Measurements from ENCODE around the gene TMIE.
"Not testable (repeated sequence)": the region's sequence is repeated elsewhere in the genome, so short reads cannot be mapped to it uniquely, and the experiment has no call there.

Gene TMIE

GRCh38 chr3:46690798-46691197, 10.4 kb upstream of the TMIE start:
- no peak for DNase-seq

GRCh38 chr3:46692566-46692990, 8.6 kb upstream of the TMIE start:
- DNase-seq = no peak

GRCh38 chr3:46693038-46693891, 7.9 kb upstream of the TMIE start, which contains the start of gene ALS2CL:
Gene ALS2CL (minus strand): TSS chr3:46693679. CDS start chr3:46689440, 4,239 bp downstream.
- DNase-seq = peak; percentile 49

- peak; percentile 75 for DNase-seq
Observed at GRCh38 chr3:46693892-46694226, 7.3 kb upstream of the TMIE start.

- no peak for DNase-seq
Observed at GRCh38 chr3:46694520-46694919, 6.7 kb upstream of the TMIE start.

- peak; percentile 94 for DNase-seq
Observed at GRCh38 chr3:46695177-46695961, 5.8 kb upstream of the TMIE start.

GRCh38 chr3:46695962-46696894, 5.0 kb upstream of the TMIE start:
- DNase-seq = no peak

GRCh38 chr3:46699676-46700523, 1.3 kb upstream of the TMIE start:
- DNase-seq = peak; percentile 93

GRCh38 chr3:46700772-46701171, 420 bp upstream of the TMIE start:
- DNase-seq = no peak

- no peak for DNase-seq
Observed at GRCh38 chr3:46702246-46703012, 1.2 kb downstream of the TMIE start.

GRCh38 chr3:46703013-46703520, 1.9 kb downstream of the TMIE start:
- DNase-seq = no peak

- not testable (repeated sequence) for DNase-seq
Observed at GRCh38 chr3:46704346-46704745, 3.2 kb downstream of the TMIE start.

GRCh38 chr3:46705022-46705530, 3.9 kb downstream of the TMIE start:
- DNase-seq = peak; percentile 80

GRCh38 chr3:46705751-46706552, 4.8 kb downstream of the TMIE start:
- no peak for DNase-seq

GRCh38 chr3:46706771-46707582, 5.8 kb downstream of the TMIE start:
- DNase-seq = no peak

GRCh38 chr3:46707601-46708011, 6.4 kb downstream of the TMIE start:
- no peak for DNase-seq

GRCh38 chr3:46708401-46709156, 7.4 kb downstream of the TMIE start:
- DNase-seq = no peak

- no peak for DNase-seq
Observed at GRCh38 chr3:46709157-46709654, 8.0 kb downstream of the TMIE start.
